Activated CD4-positive, alpha-beta T cell treated with anti-CD3 and anti-CD28 coated beads, Interleukin-2, amount 10 ng/mL, durations not matched to agents 7 days and 5 days (primary cell): Measurements from ENCODE around the gene TTC23. TPM values are rescaled to one million over a fixed set of nuclear protein-coding genes. Genes with fewer than 3 reads are reported as not detected.

Source experiments
- CTCF ChIA-PET: fragments of 350-600 bp; sonication (Branson Sonifier 250); formaldehyde crosslinking; loops from one replicate; lab custom pipeline; 2021; ENCODE audit warnings: antibody characterized with exemption; lab: Charles Lee
- POLR2A ChIA-PET: fragments of 350-600 bp; sonication (Branson Sonifier 250); formaldehyde crosslinking; loops from one replicate; lab custom pipeline; 2021; ENCODE audit warnings: antibody characterized with exemption; lab: Charles Lee
- DNase-seq: peaks from one replicate; pipeline ENCODE4 v3.0.0-alpha.2; 2020
- H3K27ac Mint-ChIP-seq: one replicate; pipeline ENCODE4 v1.8.0; 2021; ENCODE audit warnings: mild to moderate bottlenecking, moderate library complexity, mixed read lengths
- H3K27me3 Mint-ChIP-seq: one replicate; pipeline ENCODE4 v1.8.0; 2021; ENCODE audit warnings: mixed read lengths
- H3K36me3 Mint-ChIP-seq: one replicate; pipeline ENCODE4 v1.8.0; 2021; ENCODE audit warnings: low read depth, mixed read lengths
- H3K4me1 Mint-ChIP-seq: one replicate; pipeline ENCODE4 v1.8.0; 2021; ENCODE audit warnings: mixed read lengths
- H3K4me3 Mint-ChIP-seq: one replicate; pipeline ENCODE4 v1.8.0; 2021; ENCODE audit warnings: mild to moderate bottlenecking, moderate library complexity, mixed read lengths
- H3K9me3 Mint-ChIP-seq: one replicate; pipeline ENCODE4 v1.8.0; 2021; ENCODE audit warnings: mixed read lengths
- total RNA-seq, 2 experiments: library from RNA; stranded (reverse); gene quantifications; one replicate each; pipeline ENCODE4 v1.2.3, GENCODE V29; 2021

Gene TTC23
- 1 to 10 TPM; 1.6 to 3.1 TPM for total RNA-seq

- peak; percentile 13 for DNase-seq
- Mint-ChIP-seq H3K36me3 (peaks cover 11% of the 10 kb centered on the region), H3K27ac (peak within 1 kb of the TSS; percentile 88), H3K4me1 (peaks cover 29% of the 10 kb centered on the region), H3K27me3 (no peaks in the 10 kb centered on the region), H3K9me3 (peaks cover 6% of the 10 kb centered on the region), H3K4me3 (peak within 1 kb of the TSS; percentile 80)
- ChIA-PET CTCF (no interaction called here), POLR2A (no interaction called here)
These were observed at the start of gene TTC23 for GRCh38 chr15:99249270-99249841. TTC23 (minus strand) TSS chr15:99249581; CDS start chr15:99228712, 20,869 bp downstream.

DNA sequence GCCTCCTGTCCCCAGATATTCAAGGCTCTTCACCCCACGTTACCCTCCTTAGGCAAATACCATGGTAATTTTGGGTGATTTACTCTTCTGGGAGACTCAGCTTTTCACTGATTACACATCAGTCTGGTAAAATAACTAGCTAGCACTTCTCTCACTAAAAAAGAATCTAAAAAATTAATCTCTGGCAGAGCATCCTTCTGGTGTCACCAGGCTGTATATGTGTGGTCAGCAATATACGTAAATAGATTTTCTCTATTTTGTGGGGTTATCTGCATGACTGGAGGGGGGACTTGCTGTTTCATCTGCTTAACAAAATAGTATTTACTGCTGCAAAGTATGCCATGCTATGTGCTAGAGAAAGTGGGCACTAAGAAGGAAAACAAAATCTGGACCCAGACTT is 47.0 kb upstream of the TTC23 start:
- Mint-ChIP-seq H3K4me3 (no peak overlapping the region), H3K36me3 (peaks cover 23% of the 10 kb centered on the region), H3K27me3 (no peaks in the 10 kb centered on the region), H3K9me3 (peaks cover 8% of the 10 kb centered on the region), H3K4me1 (peaks cover 6% of the 10 kb centered on the region), H3K27ac (no peak overlapping the region)
- POLR2A ChIA-PET = no interaction called here
- CTCF ChIA-PET = no interaction called here
- DNase-seq = no peak

GRCh38 chr15:99295840-99296239 is 46.5 kb upstream of the TTC23 start:
- ChIA-PET CTCF (no interaction called here), POLR2A (no interaction called here)
- H3K36me3 Mint-ChIP-seq = peaks cover 23% of the 10 kb centered on the region

DNA sequence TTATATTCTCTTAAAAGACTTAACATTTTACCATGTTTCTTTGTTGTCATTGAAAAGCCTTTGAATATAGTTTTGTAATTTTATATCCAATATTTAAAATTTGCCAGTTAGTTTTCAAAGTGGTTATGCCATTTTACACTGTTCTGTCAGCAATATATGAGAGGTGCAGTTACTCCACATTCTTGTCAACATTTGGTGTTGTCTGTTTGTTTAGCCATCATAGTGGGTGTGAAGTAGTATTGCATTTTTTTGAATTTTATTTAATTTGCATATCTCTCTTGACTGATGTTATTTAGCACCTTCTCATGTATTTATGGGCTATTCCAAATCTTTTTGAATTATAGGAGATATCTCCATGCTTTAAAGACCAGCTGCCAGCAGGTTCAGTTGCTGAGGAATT is 42.3 kb upstream of the TTC23 start:
- peaks cover 8% of the 10 kb centered on the region for H3K9me3 Mint-ChIP-seq
- peaks cover 25% of the 10 kb centered on the region for H3K36me3 Mint-ChIP-seq
- DNase-seq = no peak
- POLR2A ChIA-PET = no interaction called here
- no peaks in the 10 kb centered on the region for H3K27me3 Mint-ChIP-seq
- no peak overlapping the region for H3K27ac Mint-ChIP-seq
- CTCF ChIA-PET = no interaction called here
- H3K4me3 Mint-ChIP-seq = no peak overlapping the region
- peaks cover 6% of the 10 kb centered on the region for H3K4me1 Mint-ChIP-seq

More at GRCh38 chr15:99295840-99296239, 46.5 kb upstream of the TTC23 start:
- DNase-seq = no peak
- H3K27me3 Mint-ChIP-seq = no peaks in the 10 kb centered on the region
- peaks cover 6% of the 10 kb centered on the region for H3K4me1 Mint-ChIP-seq
- H3K4me3 Mint-ChIP-seq = no peak overlapping the region
- H3K27ac Mint-ChIP-seq = no peak overlapping the region
- H3K9me3 Mint-ChIP-seq = peaks cover 8% of the 10 kb centered on the region

- POLR2A ChIA-PET = no interaction called here
These were observed 34.3 kb upstream of the TTC23 start for GRCh38 chr15:99283717-99284116.

DNA sequence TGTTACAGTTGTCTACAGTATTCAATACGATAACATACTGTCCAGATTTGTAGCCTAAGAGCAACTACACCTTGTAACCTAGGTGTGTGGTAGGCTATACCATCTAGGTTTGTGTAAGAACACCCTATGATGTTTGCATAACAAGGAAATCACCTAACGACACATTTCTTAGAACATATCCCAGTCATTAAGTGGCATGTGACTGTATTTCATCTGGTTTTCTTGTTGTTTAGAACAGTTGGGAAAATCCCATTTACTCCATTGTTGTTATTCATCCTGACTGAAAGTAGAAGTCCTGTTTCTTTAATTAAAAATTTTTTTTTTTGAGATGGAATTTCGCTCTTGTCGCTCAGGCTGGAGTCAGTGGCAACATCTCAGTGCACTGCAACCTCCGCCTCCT is 33.2 kb upstream of the TTC23 start:
- no peak overlapping the region for H3K4me3 Mint-ChIP-seq
- ChIA-PET CTCF (no interaction called here), POLR2A (no interaction called here)
- no peak overlapping the region for H3K27ac Mint-ChIP-seq
- peaks cover 4% of the 10 kb centered on the region for H3K9me3 Mint-ChIP-seq
- H3K36me3 Mint-ChIP-seq = peaks cover 26% of the 10 kb centered on the region
- H3K4me1 Mint-ChIP-seq = peaks cover 34% of the 10 kb centered on the region
- no peak for DNase-seq
- H3K27me3 Mint-ChIP-seq = no peaks in the 10 kb centered on the region

More at GRCh38 chr15:99283717-99284116, 34.3 kb upstream of the TTC23 start:
- H3K36me3 Mint-ChIP-seq = peaks cover 26% of the 10 kb centered on the region
- DNase-seq = no peak
- H3K27ac Mint-ChIP-seq = peak overlapping the region; percentile 31
- peaks cover 4% of the 10 kb centered on the region for H3K9me3 Mint-ChIP-seq
- no peaks in the 10 kb centered on the region for H3K27me3 Mint-ChIP-seq
- CTCF ChIA-PET = interaction anchor here (1.3 to 1.5 kb wide), 2 partner anchors 10 to 11 kb away, joined by 3 to 5 read pairs; no protein-coding TSS in a partner anchor
- H3K4me3 Mint-ChIP-seq = no peak overlapping the region
- peaks cover 32% of the 10 kb centered on the region for H3K4me1 Mint-ChIP-seq

- ChIA-PET POLR2A (no interaction called here), CTCF (interaction anchor here (0.6 to 1.8 kb wide), 4 partner anchors 9 to 425 kb away, joined by 3 to 9 read pairs (median 4); no protein-coding TSS in a partner anchor)
- DNase-seq = no peak
- Mint-ChIP-seq H3K27ac (no peak overlapping the region), H3K4me3 (no peak overlapping the region), H3K9me3 (peaks cover 4% of the 10 kb centered on the region), H3K4me1 (peaks cover 36% of the 10 kb centered on the region), H3K36me3 (peaks cover 24% of the 10 kb centered on the region), H3K27me3 (no peaks in the 10 kb centered on the region)
These were observed 32.7 kb upstream of the TTC23 start for GRCh38 chr15:99282121-99282520.

- no peaks in the 10 kb centered on the region for H3K27me3 Mint-ChIP-seq
- peaks cover 41% of the 10 kb centered on the region for H3K4me1 Mint-ChIP-seq
- peaks cover 24% of the 10 kb centered on the region for H3K36me3 Mint-ChIP-seq
- H3K9me3 Mint-ChIP-seq = peaks cover 4% of the 10 kb centered on the region
- DNase-seq = no peak
- no peak overlapping the region for H3K4me3 Mint-ChIP-seq
- POLR2A ChIA-PET = interaction anchor here (0.6 kb wide), 1 partner anchor 649 kb away, joined by 3 read pairs; no protein-coding TSS in a partner anchor
- H3K27ac Mint-ChIP-seq = peak overlapping the region; percentile 72
- CTCF ChIA-PET = interaction anchor here (0.6 to 1.5 kb wide), 2 partner anchors 123 to 424 kb away, joined by 4 to 5 read pairs; no protein-coding TSS in a partner anchor
These were observed 30.4 kb upstream of the TTC23 start for GRCh38 chr15:99279827-99280226.

DNA sequence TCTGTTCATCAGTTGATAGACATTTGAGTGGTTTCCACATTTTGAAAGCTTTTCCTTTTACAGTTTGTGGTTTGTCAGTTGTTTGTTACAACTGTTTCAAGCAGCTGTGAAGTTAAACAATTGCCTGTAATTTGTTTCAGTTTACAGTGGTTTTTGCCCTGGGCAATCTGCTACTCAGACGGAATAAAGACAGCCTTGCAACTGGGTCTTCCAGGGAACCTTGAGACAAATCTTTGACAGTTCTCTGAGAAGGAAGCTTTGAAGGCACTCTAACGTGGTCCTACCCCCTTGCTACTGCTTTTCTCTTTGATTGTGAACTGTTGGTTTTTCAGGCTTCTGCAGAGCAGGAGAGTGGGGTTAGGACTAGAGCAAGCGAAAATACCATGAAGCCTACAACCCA is 29.9 kb upstream of the TTC23 start:
- DNase-seq = no peak
- Mint-ChIP-seq H3K9me3 (peaks cover 4% of the 10 kb centered on the region), H3K4me1 (peaks cover 39% of the 10 kb centered on the region), H3K36me3 (peaks cover 24% of the 10 kb centered on the region), H3K27ac (peak overlapping the region; percentile 68), H3K4me3 (no peak overlapping the region), H3K27me3 (no peaks in the 10 kb centered on the region)
- ChIA-PET CTCF (interaction anchor here (0.6 to 1.5 kb wide), 2 partner anchors 122 to 425 kb away, joined by 4 to 5 read pairs; no protein-coding TSS in a partner anchor), POLR2A (no interaction called here)

- POLR2A ChIA-PET = no interaction called here
- Mint-ChIP-seq H3K4me1 (peaks cover 28% of the 10 kb centered on the region), H3K4me3 (no peak overlapping the region), H3K27ac (no peak overlapping the region), H3K9me3 (peaks cover 4% of the 10 kb centered on the region), H3K36me3 (peaks cover 16% of the 10 kb centered on the region), H3K27me3 (no peaks in the 10 kb centered on the region)
- CTCF ChIA-PET = no interaction called here
- no peak for DNase-seq
These were observed 26.2 kb upstream of the TTC23 start for GRCh38 chr15:99275525-99276128.

DNA sequence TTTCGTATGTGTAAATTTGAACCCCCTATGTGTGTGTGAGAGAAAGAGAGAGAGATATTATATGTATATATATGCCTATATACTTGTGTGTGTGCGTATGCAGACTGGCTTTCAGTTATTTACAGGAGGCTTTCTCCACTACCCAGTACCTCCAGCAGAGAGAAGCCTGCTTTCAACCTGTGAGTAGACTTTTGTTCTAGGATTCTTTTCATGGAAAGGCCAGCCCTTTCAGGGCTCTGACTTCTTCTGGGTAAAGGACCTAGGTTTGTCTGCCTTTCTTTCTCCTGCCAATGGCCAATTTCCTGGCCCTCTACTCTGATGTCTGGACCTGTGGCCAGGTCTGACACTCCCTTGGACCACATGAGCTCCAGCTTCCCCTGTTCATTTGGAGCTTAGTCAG is 25.7 kb upstream of the TTC23 start:
- no peak overlapping the region for H3K4me3 Mint-ChIP-seq
- ChIA-PET POLR2A (no interaction called here), CTCF (no interaction called here)
- H3K4me1 Mint-ChIP-seq = peaks cover 22% of the 10 kb centered on the region
- H3K9me3 Mint-ChIP-seq = peaks cover 4% of the 10 kb centered on the region
- H3K36me3 Mint-ChIP-seq = peaks cover 11% of the 10 kb centered on the region
- no peak for DNase-seq
- no peak overlapping the region for H3K27ac Mint-ChIP-seq
- no peaks in the 10 kb centered on the region for H3K27me3 Mint-ChIP-seq

DNA sequence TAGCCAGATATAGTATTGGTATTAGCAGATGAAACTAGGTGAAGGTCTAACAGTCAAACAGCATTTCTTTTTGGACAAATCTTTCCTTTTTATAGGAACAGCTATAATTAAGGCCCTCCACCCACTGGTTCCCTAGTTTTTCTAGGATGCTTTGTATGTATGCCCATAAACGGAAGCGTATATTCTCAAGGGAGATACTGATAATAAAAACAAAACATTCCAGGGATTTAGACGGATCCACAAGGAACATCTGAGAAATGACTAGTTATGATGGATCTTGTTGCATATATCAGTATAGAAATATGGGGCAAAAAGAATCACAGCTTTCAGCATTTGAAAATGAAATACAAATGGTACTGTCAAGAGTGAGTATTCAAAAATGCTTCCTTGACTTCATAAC is 24.4 kb upstream of the TTC23 start:
- ChIA-PET CTCF (interaction anchor here (0.6 to 3.4 kb wide), 6 partner anchors 10 to 430 kb away, joined by 3 to 17 read pairs (median 4); no protein-coding TSS in a partner anchor), POLR2A (no interaction called here)
- no peaks in the 10 kb centered on the region for H3K27me3 Mint-ChIP-seq
- peaks cover under 1% of the 10 kb centered on the region for H3K36me3 Mint-ChIP-seq
- peaks cover under 1% of the 10 kb centered on the region for H3K9me3 Mint-ChIP-seq
- no peak overlapping the region for H3K27ac Mint-ChIP-seq
- DNase-seq = no peak
- no peak overlapping the region for H3K4me3 Mint-ChIP-seq
- peaks cover 10% of the 10 kb centered on the region for H3K4me1 Mint-ChIP-seq

- H3K36me3 Mint-ChIP-seq = peaks cover 10% of the 10 kb centered on the region
- DNase-seq = no peak
- H3K4me1 Mint-ChIP-seq = peaks cover 18% of the 10 kb centered on the region
- no peaks in the 10 kb centered on the region for H3K9me3 Mint-ChIP-seq
- H3K27me3 Mint-ChIP-seq = no peaks in the 10 kb centered on the region
- H3K4me3 Mint-ChIP-seq = no peak overlapping the region
- ChIA-PET POLR2A (no interaction called here), CTCF (interaction anchor here (1.2 to 1.5 kb wide), 2 partner anchors 14 to 436 kb away, joined by 3 read pairs; no protein-coding TSS in a partner anchor)
- H3K27ac Mint-ChIP-seq = no peak overlapping the region
These were observed 19.1 kb upstream of the TTC23 start for GRCh38 chr15:99268431-99268830.
